ENCODE measurements around the gene AOPEP. TPM values are rescaled to one million over a fixed set of nuclear protein-coding genes. Genes with fewer than 3 reads are reported as not detected.

Gene AOPEP
- total and polyA plus RNA-seq, 2 donors (not counting 3 experiments of a cell fraction or from before 2014, with no cell fraction given) = 20.2 to 41.6 TPM

DNA sequence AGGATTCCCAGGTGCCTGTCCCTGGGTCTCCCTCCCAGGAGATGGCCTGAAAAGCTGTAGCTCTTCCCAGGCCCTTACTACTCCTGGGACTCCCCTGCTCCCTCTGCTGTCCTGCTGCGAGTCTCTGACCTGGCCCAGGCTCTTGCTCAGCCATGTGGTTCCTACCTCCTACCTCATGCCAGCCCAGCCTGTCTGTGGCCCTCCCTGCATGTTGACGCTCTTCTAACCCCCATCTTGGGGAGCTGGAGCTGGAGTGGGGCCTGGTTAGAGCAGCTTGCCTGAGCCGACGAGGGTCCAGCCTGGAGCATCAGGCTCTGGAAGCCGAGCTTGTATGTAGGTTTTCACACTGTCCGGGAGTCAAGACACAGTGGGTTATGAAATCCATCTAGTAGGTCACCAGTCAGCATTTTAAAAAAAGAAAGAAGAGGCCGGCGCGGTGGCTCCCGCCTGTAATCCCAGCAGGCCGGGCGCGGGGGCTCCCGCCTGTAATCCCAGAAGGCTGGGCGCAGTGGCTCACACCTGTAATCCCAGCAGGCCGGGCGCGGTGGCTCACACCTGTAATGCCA lies 346.6 kb downstream of the AOPEP start:
- dilution Hi-C loops (cut with MboI; ENCODE audit: extremely low pct_ligation_motif_present, low sequenced_read_pairs) = no loop called here
- DNase-seq (ENCODE audit: low read depth, low spot score) (no peak), FAIRE-seq (no peak)
- H4K20me1 ChIP-seq (replicated peaks; ENCODE audit: control insufficient read depth, extremely low read depth, insufficient read depth, low read length) = no peaks in the 10 kb centered on the region
- no peak overlapping the region for H3K9ac ChIP-seq (replicated peaks; ENCODE audit: extremely low read depth, insufficient read depth, low read length)
- no TSS peak for BruUV-seq (replicated peaks)
- H3K9me1 ChIP-seq (replicated peaks; ENCODE audit: control insufficient read depth, extremely low read depth, insufficient read depth, low read length) = no peaks in the 10 kb centered on the region
- H3K27me3 ChIP-seq (ENCODE audit: control insufficient read depth in 2 of 2, insufficient read depth in 2 of 2, low read length in 2 of 2) = no peaks in the 10 kb centered on the region
- H3K4me2 ChIP-seq (ENCODE audit: insufficient read depth, low read length) = no peak overlapping the region
- H3K79me2 ChIP-seq (ENCODE audit: control insufficient read depth, insufficient read depth, low read length) = peaks cover 10% of the 10 kb centered on the region
- H3K4me1 ChIP-seq (ENCODE audit: control insufficient read depth, extremely low read depth, insufficient read depth, low read length) = no peaks in the 10 kb centered on the region
- no peaks in the 10 kb centered on the region for H3K9me3 ChIP-seq (replicated peaks; ENCODE audit: control insufficient read depth, insufficient read depth, low read length)
- ChIA-PET CTCF (interaction anchor here (0.6 to 2.3 kb wide), 15 partner anchors 11 to 392 kb away, joined by 3 to 42 read pairs (median 4); partner anchors contain the start of gene AOPEP), POLR2A (no interaction called here)
- H3K4me3 ChIP-seq (replicated peaks in 1 of 3; ENCODE audit: insufficient read depth in 1 of 3, low read depth in 1 of 3, low read length in 3 of 3) = no peak overlapping the region
- no peak overlapping the region for H3K27ac ChIP-seq (ENCODE audit: insufficient read depth, low read depth, low read length)
- no peak overlapping the region for H2AFZ ChIP-seq (ENCODE audit: low read depth, low read length)
- TF ChIP-seq, protein P1, sequence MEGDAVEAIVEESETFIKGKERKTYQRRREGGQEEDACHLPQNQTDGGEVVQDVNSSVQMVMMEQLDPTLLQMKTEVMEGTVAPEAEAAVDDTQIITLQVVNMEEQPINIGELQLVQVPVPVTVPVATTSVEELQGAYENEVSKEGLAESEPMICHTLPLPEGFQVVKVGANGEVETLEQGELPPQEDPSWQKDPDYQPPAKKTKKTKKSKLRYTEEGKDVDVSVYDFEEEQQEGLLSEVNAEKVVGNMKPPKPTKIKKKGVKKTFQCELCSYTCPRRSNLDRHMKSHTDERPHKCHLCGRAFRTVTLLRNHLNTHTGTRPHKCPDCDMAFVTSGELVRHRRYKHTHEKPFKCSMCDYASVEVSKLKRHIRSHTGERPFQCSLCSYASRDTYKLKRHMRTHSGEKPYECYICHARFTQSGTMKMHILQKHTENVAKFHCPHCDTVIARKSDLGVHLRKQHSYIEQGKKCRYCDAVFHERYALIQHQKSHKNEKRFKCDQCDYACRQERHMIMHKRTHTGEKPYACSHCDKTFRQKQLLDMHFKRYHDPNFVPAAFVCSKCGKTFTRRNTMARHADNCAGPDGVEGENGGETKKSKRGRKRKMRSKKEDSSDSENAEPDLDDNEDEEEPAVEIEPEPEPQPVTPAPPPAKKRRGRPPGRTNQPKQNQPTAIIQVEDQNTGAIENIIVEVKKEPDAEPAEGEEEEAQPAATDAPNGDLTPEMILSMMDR (IDR thresholded peaks at IDR 0.05; ENCODE audit: extremely low read depth in 1 of 2, insufficient read depth in 1 of 2, low read depth in 1 of 2, low read length in 2 of 2) = peak in 1 of 2 donors; percentile 44
- no peak for TF ChIP-seq EZH2 (IDR thresholded peaks at IDR 0.05; ENCODE audit: borderline replicate concordance, low read depth, low read length, severe bottlenecking)
- peaks cover 0 to 10% of the 10 kb centered on the region in 2 experiments for H3K36me3 ChIP-seq (ENCODE audit: control insufficient read depth in 2 of 2, extremely low read depth in 1 of 2, insufficient read depth in 2 of 2, low read length in 2 of 2)
- intact Hi-C loops (cut with micrococcal nuclease) = loop anchor here (1.0 kb wide), 2 partner anchors 291 to 392 kb away; no protein-coding TSS in a partner anchor

DNA sequence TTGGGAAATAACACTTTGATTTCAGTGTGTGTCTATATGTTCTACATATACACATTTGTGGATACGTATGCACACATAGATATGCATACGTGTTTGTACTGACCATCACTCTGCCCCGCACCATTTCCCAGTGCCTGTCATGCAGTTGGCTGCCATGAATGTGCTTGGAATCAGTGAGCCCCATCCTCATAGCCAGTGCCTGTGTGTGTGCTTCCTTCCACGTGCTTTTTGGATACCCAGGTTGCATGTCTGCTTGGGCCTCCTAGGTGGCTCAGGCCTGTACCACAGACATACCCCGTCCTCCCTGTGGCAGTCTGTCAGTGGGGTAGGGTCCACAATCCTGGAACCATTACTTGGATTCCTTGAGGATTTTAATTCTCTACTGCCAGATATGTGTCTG lies 347.4 kb downstream of the AOPEP start:
- BruUV-seq (replicated peaks) = no TSS peak
- TF ChIP-seq EZH2 (IDR thresholded peaks at IDR 0.05; ENCODE audit: borderline replicate concordance, low read depth, low read length, severe bottlenecking) (no peak), FOS (IDR thresholded peaks at IDR 0.05; ENCODE audit: borderline replicate concordance, insufficient read depth, low read length) (no peak)
- FAIRE-seq (no peak), DNase-seq (ENCODE audit: low read depth, low spot score) (no peak)
- dilution Hi-C loops (cut with MboI; ENCODE audit: extremely low pct_ligation_motif_present, low sequenced_read_pairs) = no loop called here
- no peak overlapping the region for H3K4me3 ChIP-seq (replicated peaks in 1 of 3; ENCODE audit: insufficient read depth in 1 of 3, low read depth in 1 of 3, low read length in 3 of 3)
- POLR2A ChIA-PET = no interaction called here
- CTCF ChIA-PET = interaction anchor here (1.0 to 2.0 kb wide), 2 partner anchors 54 to 392 kb away, joined by 5 to 27 read pairs; no protein-coding TSS in a partner anchor
- H3K9me1 ChIP-seq (replicated peaks; ENCODE audit: control insufficient read depth, extremely low read depth, insufficient read depth, low read length) = no peaks in the 10 kb centered on the region
- H2AFZ ChIP-seq (ENCODE audit: low read depth, low read length) = no peak overlapping the region
- H3K9ac ChIP-seq (replicated peaks; ENCODE audit: extremely low read depth, insufficient read depth, low read length) = no peak overlapping the region
- H3K4me2 ChIP-seq (ENCODE audit: insufficient read depth, low read length) = no peak overlapping the region
- no peaks in the 10 kb centered on the region for H3K27me3 ChIP-seq (ENCODE audit: control insufficient read depth in 2 of 2, insufficient read depth in 2 of 2, low read length in 2 of 2)
- H3K27ac ChIP-seq (ENCODE audit: insufficient read depth, low read depth, low read length) = no peak overlapping the region
- peaks cover 10% of the 10 kb centered on the region for H3K79me2 ChIP-seq (ENCODE audit: control insufficient read depth, insufficient read depth, low read length)
- intact Hi-C loops (cut with micrococcal nuclease) = loop anchor here (1.0 kb wide), 2 partner anchors 292 to 393 kb away; no protein-coding TSS in a partner anchor
- H3K36me3 ChIP-seq (ENCODE audit: control insufficient read depth in 2 of 2, extremely low read depth in 1 of 2, insufficient read depth in 2 of 2, low read length in 2 of 2) = peaks cover 0 to 12% of the 10 kb centered on the region in 2 experiments
- no peaks in the 10 kb centered on the region for H3K9me3 ChIP-seq (replicated peaks; ENCODE audit: control insufficient read depth, insufficient read depth, low read length)
- H3K4me1 ChIP-seq (ENCODE audit: control insufficient read depth, extremely low read depth, insufficient read depth, low read length) = no peaks in the 10 kb centered on the region
- H4K20me1 ChIP-seq (replicated peaks; ENCODE audit: control insufficient read depth, extremely low read depth, insufficient read depth, low read length) = no peaks in the 10 kb centered on the region

All from endothelial cell of umbilical vein (primary cell).